Measurements from ENCODE around the gene CHD6. TPM values are rescaled to one million over a fixed set of nuclear protein-coding genes. Genes with fewer than 3 reads are reported as not detected.

CHD6 gene
- total RNA-seq, 4 donors from 2014 or later: 18.5 to 49.3 (median 28.7) TPM

GRCh38 chr20:41654292-41654691 is 36.1 kb upstream of the CHD6 start:
- TF ChIP-seq, protein P1, sequence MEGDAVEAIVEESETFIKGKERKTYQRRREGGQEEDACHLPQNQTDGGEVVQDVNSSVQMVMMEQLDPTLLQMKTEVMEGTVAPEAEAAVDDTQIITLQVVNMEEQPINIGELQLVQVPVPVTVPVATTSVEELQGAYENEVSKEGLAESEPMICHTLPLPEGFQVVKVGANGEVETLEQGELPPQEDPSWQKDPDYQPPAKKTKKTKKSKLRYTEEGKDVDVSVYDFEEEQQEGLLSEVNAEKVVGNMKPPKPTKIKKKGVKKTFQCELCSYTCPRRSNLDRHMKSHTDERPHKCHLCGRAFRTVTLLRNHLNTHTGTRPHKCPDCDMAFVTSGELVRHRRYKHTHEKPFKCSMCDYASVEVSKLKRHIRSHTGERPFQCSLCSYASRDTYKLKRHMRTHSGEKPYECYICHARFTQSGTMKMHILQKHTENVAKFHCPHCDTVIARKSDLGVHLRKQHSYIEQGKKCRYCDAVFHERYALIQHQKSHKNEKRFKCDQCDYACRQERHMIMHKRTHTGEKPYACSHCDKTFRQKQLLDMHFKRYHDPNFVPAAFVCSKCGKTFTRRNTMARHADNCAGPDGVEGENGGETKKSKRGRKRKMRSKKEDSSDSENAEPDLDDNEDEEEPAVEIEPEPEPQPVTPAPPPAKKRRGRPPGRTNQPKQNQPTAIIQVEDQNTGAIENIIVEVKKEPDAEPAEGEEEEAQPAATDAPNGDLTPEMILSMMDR (IDR thresholded peaks at IDR 0.05): no peak
- ATAC-seq (ENCODE audit: low FRiP score): no peak
- DNase-seq (ENCODE audit: low spot score): no peak

- TF ChIP-seq, protein P1 (IDR thresholded peaks at IDR 0.05): no peak
- ATAC-seq (ENCODE audit: low FRiP score) (no peak), DNase-seq (ENCODE audit: low spot score) (no peak)
Measured at GRCh38 chr20:41650231-41650948, 32.2 kb upstream of the CHD6 start.

GRCh38 chr20:41649489-41649888 is 31.3 kb upstream of the CHD6 start:
- ATAC-seq (ENCODE audit: low FRiP score) (no peak), DNase-seq (ENCODE audit: low spot score) (no peak)
- TF ChIP-seq, protein P1 (IDR thresholded peaks at IDR 0.05): no peak

GRCh38 chr20:41645372-41645771 is 27.2 kb upstream of the CHD6 start:
- DNase-seq (ENCODE audit: low spot score) (no peak), ATAC-seq (ENCODE audit: low FRiP score) (no peak)
- TF ChIP-seq, protein P1 (IDR thresholded peaks at IDR 0.05): no peak

DNA sequence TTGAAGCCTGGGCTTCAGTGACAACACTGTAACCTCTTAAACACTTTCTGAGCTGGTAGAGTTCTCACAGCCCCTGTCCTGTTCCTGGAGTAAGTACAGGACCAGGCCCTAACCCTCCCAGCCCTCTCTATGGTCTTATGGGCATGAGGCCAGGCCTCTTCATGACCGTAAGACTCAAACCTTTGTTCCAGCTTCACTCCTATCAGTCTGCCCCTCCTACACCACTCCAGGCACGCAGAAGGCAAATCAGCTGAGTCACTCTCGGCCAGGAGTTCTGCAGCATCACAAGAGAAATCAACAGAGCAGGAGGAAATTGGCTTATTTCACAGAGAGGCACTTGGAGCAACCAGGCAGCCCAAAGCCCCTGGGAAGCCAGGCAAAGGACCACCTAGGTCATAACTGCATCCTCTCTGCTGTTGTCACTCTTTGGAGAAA is 25.3 kb upstream of the CHD6 start:
- ATAC-seq (ENCODE audit: low FRiP score) (peak; percentile 82), DNase-seq (ENCODE audit: low spot score) (no peak)
- TF ChIP-seq, protein P1 (IDR thresholded peaks at IDR 0.05): no peak

DNA sequence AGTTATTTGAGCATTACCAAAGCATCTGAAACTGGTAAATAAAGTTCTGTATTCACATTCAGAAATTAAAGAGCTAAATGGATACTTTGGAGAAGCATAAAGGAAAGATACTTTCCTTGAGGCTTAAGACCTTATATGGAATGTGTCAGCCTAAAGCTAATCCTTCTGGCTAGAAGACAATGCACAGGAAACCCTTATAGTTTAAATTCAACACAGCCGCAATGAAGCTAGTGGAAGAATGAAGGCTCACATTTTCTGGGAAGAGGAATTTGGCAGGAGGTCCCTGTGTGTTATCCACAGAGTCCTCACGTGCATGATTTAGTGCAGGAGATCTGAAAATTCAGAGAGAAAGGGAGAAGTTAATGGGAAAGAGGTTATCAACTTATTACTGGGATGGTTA is 21.5 kb upstream of the CHD6 start:
- TF ChIP-seq, protein P1 (IDR thresholded peaks at IDR 0.05): no peak
- DNase-seq (ENCODE audit: low spot score) (no peak), ATAC-seq (ENCODE audit: low FRiP score) (no peak)

- TF ChIP-seq, protein P1 (IDR thresholded peaks at IDR 0.05): no peak
- no peak for ATAC-seq (ENCODE audit: low FRiP score)
- DNase-seq (ENCODE audit: low spot score): no peak
Measured at GRCh38 chr20:41638456-41638855, 20.3 kb upstream of the CHD6 start.
